ENCODE measurements around the gene CAPN7. TPM values are rescaled to one million over a fixed set of nuclear protein-coding genes. Genes with fewer than 3 reads are reported as not detected.

Gene CAPN7
- total RNA-seq, 1 experiment from 2014 or later, result 40.3 TPM

DNA sequence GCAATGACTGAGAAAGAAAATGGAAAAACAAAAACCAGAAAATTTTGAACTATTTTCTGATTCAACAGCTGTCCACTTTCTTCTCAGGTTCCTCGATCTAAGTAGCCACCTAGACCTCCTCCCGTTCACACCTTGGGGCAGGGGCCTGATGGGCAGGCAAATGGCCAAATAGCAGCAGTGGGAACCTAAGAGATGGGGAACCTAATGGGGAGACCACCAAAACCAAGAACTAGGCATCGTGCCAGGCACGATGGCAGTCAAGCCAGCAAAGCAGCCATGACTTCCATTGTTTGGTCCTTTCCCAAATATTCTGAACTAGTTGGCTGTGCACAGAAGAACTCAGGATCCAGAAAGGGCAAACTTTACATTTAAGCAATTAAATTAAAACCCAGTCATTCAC is 57.1 kb downstream of the CAPN7 start:
- no peak for DNase-seq
- H3K36me3 Mint-ChIP-seq (ENCODE audit: insufficient read depth, unreplicated experiment), result peaks cover 27% of the 10 kb centered on the region
- no peaks in the 10 kb centered on the region; the same call in 1 of the 2 replicates for H3K36me3 ChIP-seq (ENCODE audit: control insufficient read depth, insufficient read depth, low read length)
- intact Hi-C loops (cut with micrococcal nuclease; ENCODE audit: unreplicated experiment), result no loop called here
- no peaks in the 10 kb centered on the region for H3K27me3 Mint-ChIP-seq (ENCODE audit: insufficient read depth, unreplicated experiment)
- H3K4me3 ChIP-seq (ENCODE audit: low read depth, low read length), result no peak overlapping the region
- no peak overlapping the region for H3K4me3 Mint-ChIP-seq (ENCODE audit: unreplicated experiment)
- POLR2A ChIA-PET, result no interaction called here
- no peaks in the 10 kb centered on the region for H3K9me3 ChIP-seq
- TF ChIP-seq, protein P1, sequence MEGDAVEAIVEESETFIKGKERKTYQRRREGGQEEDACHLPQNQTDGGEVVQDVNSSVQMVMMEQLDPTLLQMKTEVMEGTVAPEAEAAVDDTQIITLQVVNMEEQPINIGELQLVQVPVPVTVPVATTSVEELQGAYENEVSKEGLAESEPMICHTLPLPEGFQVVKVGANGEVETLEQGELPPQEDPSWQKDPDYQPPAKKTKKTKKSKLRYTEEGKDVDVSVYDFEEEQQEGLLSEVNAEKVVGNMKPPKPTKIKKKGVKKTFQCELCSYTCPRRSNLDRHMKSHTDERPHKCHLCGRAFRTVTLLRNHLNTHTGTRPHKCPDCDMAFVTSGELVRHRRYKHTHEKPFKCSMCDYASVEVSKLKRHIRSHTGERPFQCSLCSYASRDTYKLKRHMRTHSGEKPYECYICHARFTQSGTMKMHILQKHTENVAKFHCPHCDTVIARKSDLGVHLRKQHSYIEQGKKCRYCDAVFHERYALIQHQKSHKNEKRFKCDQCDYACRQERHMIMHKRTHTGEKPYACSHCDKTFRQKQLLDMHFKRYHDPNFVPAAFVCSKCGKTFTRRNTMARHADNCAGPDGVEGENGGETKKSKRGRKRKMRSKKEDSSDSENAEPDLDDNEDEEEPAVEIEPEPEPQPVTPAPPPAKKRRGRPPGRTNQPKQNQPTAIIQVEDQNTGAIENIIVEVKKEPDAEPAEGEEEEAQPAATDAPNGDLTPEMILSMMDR (IDR thresholded peaks at IDR 0.05; ENCODE audit: insufficient read depth in 1 of 2, low read depth in 1 of 2, low read length in 1 of 2, severe bottlenecking in 1 of 2, unreplicated experiment in 1 of 2), result no peak
- H3K4me1 ChIP-seq, result no peaks in the 10 kb centered on the region
- no peaks in the 10 kb centered on the region for H3K9me3 Mint-ChIP-seq (ENCODE audit: unreplicated experiment)
- CTCF ChIA-PET, result interaction anchor here (0.7 kb wide), 1 partner anchor 142 kb away, joined by 4 read pairs; no protein-coding TSS in a partner anchor
- H3K27me3 ChIP-seq (replicated peaks; ENCODE audit: control insufficient read depth, insufficient read depth, low read length), result no peaks in the 10 kb centered on the region
- H3K4me1 Mint-ChIP-seq (ENCODE audit: low read depth, unreplicated experiment), result no peaks in the 10 kb centered on the region
- H3K27ac Mint-ChIP-seq (ENCODE audit: unreplicated experiment), result no peak overlapping the region
- no TSS peak for BruUV-seq (replicated peaks)

DNA sequence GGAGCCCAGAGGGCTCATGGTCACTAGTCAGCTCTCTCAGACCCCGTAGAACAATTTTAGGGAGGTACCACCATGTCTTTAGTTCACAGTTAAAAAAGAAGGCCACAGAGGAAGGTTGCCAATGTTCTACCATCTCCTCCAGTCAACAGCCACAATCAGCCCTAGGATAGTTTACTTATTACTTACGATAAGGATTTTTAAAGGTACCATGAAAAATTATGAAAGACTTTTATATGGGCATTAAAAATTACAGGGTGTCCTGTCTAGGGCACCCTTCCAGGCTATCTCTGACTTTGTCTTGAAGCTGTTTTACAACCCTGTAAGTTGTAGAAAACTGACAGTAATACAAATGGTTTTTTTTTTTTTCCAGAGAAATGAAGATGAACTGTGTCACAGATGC is 57.9 kb downstream of the CAPN7 start:
- Mint-ChIP-seq H3K4me3 (ENCODE audit: unreplicated experiment) (no peak overlapping the region), H3K9me3 (ENCODE audit: unreplicated experiment) (no peaks in the 10 kb centered on the region), H3K27me3 (ENCODE audit: insufficient read depth, unreplicated experiment) (no peaks in the 10 kb centered on the region), H3K27ac (ENCODE audit: unreplicated experiment) (no peak overlapping the region), H3K4me1 (ENCODE audit: low read depth, unreplicated experiment) (no peaks in the 10 kb centered on the region), H3K36me3 (ENCODE audit: insufficient read depth, unreplicated experiment) (peaks cover 23% of the 10 kb centered on the region)
- H3K27me3 ChIP-seq (replicated peaks; ENCODE audit: control insufficient read depth, insufficient read depth, low read length), result no peaks in the 10 kb centered on the region
- ChIA-PET POLR2A (no interaction called here), CTCF (interaction anchor here (0.6 to 1.1 kb wide), 2 partner anchors 8 to 246 kb away, joined by 3 read pairs; no protein-coding TSS in a partner anchor)
- no peaks in the 10 kb centered on the region; the same call in 1 of the 2 replicates for H3K36me3 ChIP-seq (ENCODE audit: control insufficient read depth, insufficient read depth, low read length)
- H3K4me3 ChIP-seq (ENCODE audit: low read depth, low read length), result no peak overlapping the region
- no peaks in the 10 kb centered on the region for H3K4me1 ChIP-seq
- no peak for DNase-seq
- TF ChIP-seq, protein P1 (IDR thresholded peaks at IDR 0.05; ENCODE audit: insufficient read depth in 1 of 2, low read depth in 1 of 2, low read length in 1 of 2, severe bottlenecking in 1 of 2, unreplicated experiment in 1 of 2), result no peak
- BruUV-seq (replicated peaks), result no TSS peak
- H3K9me3 ChIP-seq, result no peaks in the 10 kb centered on the region
- intact Hi-C loops (cut with micrococcal nuclease; ENCODE audit: unreplicated experiment), result no loop called here

DNA sequence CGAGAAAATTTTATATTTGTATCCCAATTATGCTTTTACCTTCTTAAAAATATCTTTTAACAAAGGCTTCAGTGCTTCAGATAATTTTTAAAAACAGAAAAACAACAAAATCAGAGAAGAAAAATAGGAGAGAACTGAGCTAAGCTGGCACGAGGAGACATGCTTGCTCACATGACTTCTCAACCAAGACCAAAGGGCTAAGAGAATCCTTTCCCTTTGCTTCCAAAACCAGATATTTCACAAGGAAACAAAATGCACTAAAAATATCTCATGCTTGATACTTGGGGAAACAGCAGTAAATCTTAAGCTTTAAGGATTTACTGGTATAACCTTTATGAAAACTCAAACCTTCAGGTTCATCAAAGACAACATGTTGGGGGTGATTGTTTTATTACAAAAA is 58.4 kb downstream of the CAPN7 start:
- Mint-ChIP-seq H3K36me3 (ENCODE audit: insufficient read depth, unreplicated experiment) (peaks cover 21% of the 10 kb centered on the region), H3K4me1 (ENCODE audit: low read depth, unreplicated experiment) (no peaks in the 10 kb centered on the region), H3K9me3 (ENCODE audit: unreplicated experiment) (no peaks in the 10 kb centered on the region), H3K27me3 (ENCODE audit: insufficient read depth, unreplicated experiment) (no peaks in the 10 kb centered on the region), H3K27ac (ENCODE audit: unreplicated experiment) (no peak overlapping the region), H3K4me3 (ENCODE audit: unreplicated experiment) (no peak overlapping the region)
- Histone ChIP-seq H3K36me3 (ENCODE audit: control insufficient read depth, insufficient read depth, low read length) (no peaks in the 10 kb centered on the region; the same call in 1 of the 2 replicates), H3K27me3 (replicated peaks; ENCODE audit: control insufficient read depth, insufficient read depth, low read length) (no peaks in the 10 kb centered on the region), H3K4me3 (ENCODE audit: low read depth, low read length) (no peak overlapping the region), H3K4me1 (no peaks in the 10 kb centered on the region), H3K9me3 (no peaks in the 10 kb centered on the region)
- intact Hi-C loops (cut with micrococcal nuclease; ENCODE audit: unreplicated experiment), result no loop called here
- DNase-seq, result no peak
- POLR2A ChIA-PET, result no interaction called here
- no TSS peak for BruUV-seq (replicated peaks)
- TF ChIP-seq, protein P1 (IDR thresholded peaks at IDR 0.05; ENCODE audit: insufficient read depth in 1 of 2, low read depth in 1 of 2, low read length in 1 of 2, severe bottlenecking in 1 of 2, unreplicated experiment in 1 of 2), result no peak
- CTCF ChIA-PET, result interaction anchor here (0.6 to 1.1 kb wide), 2 partner anchors 8 to 246 kb away, joined by 3 read pairs; no protein-coding TSS in a partner anchor

All from Caco-2 (cell line).